Glutamatergic neuron (in vitro differentiated cells): ENCODE results near the gene ADCY2. TPM values are rescaled to one million over a fixed set of nuclear protein-coding genes. Genes with fewer than 3 reads are reported as not detected.

Experiments used
- DNase-seq: peaks from one replicate; pipeline ENCODE4 v3.0.0; 2022
- H3K27ac Mint-ChIP-seq: one replicate; pipeline ENCODE4 v1.8.0; 2020; ENCODE audit warnings: mild to moderate bottlenecking, mixed read lengths, inconsistent platforms; ENCODE audit not compliant: unreplicated experiment
- H3K27me3 Mint-ChIP-seq: one replicate; pipeline ENCODE4 v1.8.0; 2020; ENCODE audit warnings: mild to moderate bottlenecking, moderate library complexity, mixed read lengths, inconsistent platforms; ENCODE audit not compliant: unreplicated experiment
- H3K36me3 Mint-ChIP-seq: one replicate; pipeline ENCODE4 v1.8.0; 2020; ENCODE audit warnings: mild to moderate bottlenecking, mixed read lengths, inconsistent platforms; ENCODE audit not compliant: unreplicated experiment
- H3K4me1 Mint-ChIP-seq: one replicate; pipeline ENCODE4 v1.8.0; 2020; ENCODE audit warnings: mild to moderate bottlenecking, low read depth, mixed read lengths, inconsistent platforms; ENCODE audit not compliant: unreplicated experiment
- H3K4me3 Mint-ChIP-seq: one replicate; pipeline ENCODE4 v1.8.0; 2020; ENCODE audit warnings: mild to moderate bottlenecking, mixed read lengths, inconsistent platforms; ENCODE audit not compliant: unreplicated experiment
- H3K9me3 Mint-ChIP-seq: one replicate; pipeline ENCODE4 v1.8.0; 2020; ENCODE audit warnings: mild to moderate bottlenecking, moderate library complexity, mixed read lengths, inconsistent platforms; ENCODE audit not compliant: unreplicated experiment
- CTCF ChIP-seq: fragments of 200-600 bp; sonication (generic); IDR thresholded peaks from one replicate; pipeline ENCODE4 v1.5.0; 2021; ENCODE audit not compliant: partially characterized antibody, unreplicated experiment
- total RNA-seq: library from RNA; stranded (reverse); fragmentation: NEBNext Ultra II Directional; extraction: Animal tissue kit (Norgen Biotek cat#: 25700); gene quantifications from one replicate; pipeline ENCODE4 v1.2.1, GENCODE V29; 2021; ENCODE audit not compliant: unreplicated experiment

The ADCY2 gene
- total RNA-seq, 1 donor from 2014 or later = 3.8 TPM

DNA sequence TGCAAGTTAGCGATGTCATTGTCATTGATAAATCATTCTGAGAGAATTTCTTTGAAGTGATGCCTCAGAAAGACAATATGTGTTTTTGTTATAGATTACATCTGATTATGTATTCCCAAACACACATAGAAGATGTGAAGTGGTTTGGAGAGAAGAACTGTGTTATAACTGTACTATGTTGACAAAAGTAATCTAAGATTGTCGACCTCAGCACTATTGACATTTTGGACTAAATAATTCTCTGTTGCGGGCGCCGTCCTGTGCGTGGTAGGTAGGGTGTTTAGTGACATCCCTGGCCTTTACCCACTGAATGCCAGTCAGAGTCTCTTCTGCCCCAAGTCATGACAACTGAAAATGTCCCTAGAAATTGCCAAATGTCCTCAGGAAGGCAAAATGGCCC lies 377.2 kb downstream of the ADCY2 start:
- no peaks in the 10 kb centered on the region for H3K4me1 Mint-ChIP-seq
- H3K9me3 Mint-ChIP-seq = no peaks in the 10 kb centered on the region
- DNase-seq = no peak
- no peak overlapping the region for H3K27ac Mint-ChIP-seq
- no peak for TF ChIP-seq CTCF
- H3K4me3 Mint-ChIP-seq = no peak overlapping the region
- H3K36me3 Mint-ChIP-seq = no peaks in the 10 kb centered on the region
- H3K27me3 Mint-ChIP-seq = no peaks in the 10 kb centered on the region

GRCh38 chr5:7776442-7776841 lies 380.5 kb downstream of the ADCY2 start:
- Mint-ChIP-seq H3K4me1 (peaks cover 5% of the 10 kb centered on the region), H3K9me3 (no peaks in the 10 kb centered on the region), H3K36me3 (no peaks in the 10 kb centered on the region), H3K27ac (no peak overlapping the region), H3K27me3 (peaks cover 3% of the 10 kb centered on the region), H3K4me3 (no peak overlapping the region)
- no peak for TF ChIP-seq CTCF
- no peak for DNase-seq

DNA sequence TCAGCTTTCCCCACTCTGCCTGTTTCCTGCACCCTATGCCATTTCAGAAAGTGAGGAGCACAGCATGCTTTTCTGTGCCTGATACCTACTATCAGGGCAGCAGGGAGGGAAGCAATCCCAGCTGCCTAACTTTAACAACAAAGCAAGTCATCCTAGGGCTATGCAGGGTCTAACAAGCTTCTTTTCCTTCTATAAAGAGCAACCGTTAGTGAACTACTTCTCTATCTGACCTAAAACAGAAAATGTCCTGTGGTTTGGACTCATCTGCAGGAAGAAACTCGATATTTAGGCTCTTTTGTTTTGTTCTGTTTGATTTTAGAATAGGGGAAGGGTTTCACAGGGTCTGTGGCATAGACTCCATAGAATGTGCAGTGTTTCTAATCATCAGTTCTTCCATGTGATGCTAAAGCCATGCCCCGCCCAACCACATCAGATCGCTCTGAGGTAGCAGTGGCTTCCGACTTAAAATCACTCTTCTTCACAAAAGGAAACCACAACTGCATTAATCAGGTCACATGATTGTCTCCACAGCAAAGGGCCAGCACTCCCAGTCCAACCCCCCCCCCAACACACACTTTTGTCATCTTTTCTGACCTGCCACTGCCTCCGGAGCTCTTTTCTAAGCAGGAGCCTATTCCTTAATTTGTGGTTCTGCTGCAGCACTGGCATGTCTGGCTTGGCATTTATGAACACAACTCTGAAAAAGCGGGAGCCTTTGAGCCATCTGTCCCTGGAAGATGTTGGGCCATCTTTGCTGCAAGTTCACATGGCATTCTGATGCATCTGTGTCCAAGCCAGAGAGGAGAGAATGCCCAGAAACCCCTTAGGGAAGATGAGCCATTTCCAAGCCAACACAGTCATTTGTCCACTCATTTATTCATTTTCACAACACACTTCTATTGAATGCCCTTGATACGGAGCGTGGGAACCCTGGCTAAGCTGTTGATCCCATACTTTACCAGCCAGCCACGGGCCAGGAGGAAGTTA lies 383.4 kb downstream of the ADCY2 start:
- H3K27me3 Mint-ChIP-seq = peaks cover 3% of the 10 kb centered on the region
- no peak for DNase-seq
- peaks cover 5% of the 10 kb centered on the region for H3K4me1 Mint-ChIP-seq
- H3K36me3 Mint-ChIP-seq = no peaks in the 10 kb centered on the region
- H3K27ac Mint-ChIP-seq = no peak overlapping the region
- no peaks in the 10 kb centered on the region for H3K9me3 Mint-ChIP-seq
- H3K4me3 Mint-ChIP-seq = no peak overlapping the region
- no peak for TF ChIP-seq CTCF

GRCh38 chr5:7781899-7782298 lies 386.0 kb downstream of the ADCY2 start:
- H3K27ac Mint-ChIP-seq = no peak overlapping the region
- H3K4me3 Mint-ChIP-seq = no peak overlapping the region

More at GRCh38 chr5:7781899-7782298, 386.0 kb downstream of the ADCY2 start:
- Mint-ChIP-seq H3K27me3 (peaks cover 3% of the 10 kb centered on the region), H3K9me3 (no peaks in the 10 kb centered on the region), H3K4me1 (peaks cover 5% of the 10 kb centered on the region), H3K36me3 (no peaks in the 10 kb centered on the region)
- no peak for TF ChIP-seq CTCF
- DNase-seq = no peak
